ENCODE data around the gene RTEL1. TPM values are rescaled to one million over a fixed set of nuclear protein-coding genes. Genes with fewer than 3 reads are reported as not detected.

The RTEL1 gene
- total RNA-seq, 2 donors from 2014 or later, result 37.8 to 114 TPM

DNA sequence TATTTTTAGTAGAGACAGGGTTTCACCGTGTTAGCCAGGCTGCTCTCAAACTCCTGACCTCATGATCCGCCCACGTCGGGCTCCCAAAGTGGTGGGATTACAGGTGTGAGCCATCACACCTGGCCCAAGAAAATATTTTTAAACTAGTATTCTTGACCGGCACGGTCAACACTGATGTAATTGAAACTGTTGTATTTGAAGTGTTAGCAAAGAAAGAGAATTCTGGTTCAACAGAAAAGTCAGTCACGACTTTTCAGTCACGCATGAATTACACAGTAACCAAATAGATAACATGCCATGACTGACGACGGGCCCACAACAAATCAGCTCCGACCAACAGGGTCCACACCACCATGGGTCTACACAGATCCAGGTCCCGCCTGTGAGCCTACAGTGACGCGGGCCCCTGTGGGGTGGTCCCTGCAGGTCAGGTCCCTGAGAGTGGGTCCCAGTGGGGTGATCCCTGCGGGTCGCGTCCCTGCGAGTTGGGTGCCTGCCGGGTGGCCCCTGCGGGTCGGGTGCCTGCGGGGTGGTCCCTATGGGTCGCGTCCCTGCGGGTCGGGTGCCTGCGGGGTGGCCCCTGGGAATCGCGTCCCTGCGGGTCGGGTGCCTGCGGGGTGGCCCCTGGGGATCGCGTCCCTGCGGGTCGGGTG lies 32.2 kb upstream of the RTEL1 start:
- no peak for DNase-seq (ENCODE audit: low spot score)
- TF ChIP-seq CTCF (IDR thresholded peaks at IDR 0.05), result no peak
- H3K9me3 ChIP-seq, result no peaks in the 10 kb centered on the region
- peak overlapping the region; percentile 90 to 95 for H3K27ac ChIP-seq
- ATAC-seq (ENCODE audit: insufficient number of reproducible peaks, low FRiP score, low read depth), result no peak
- H3K4me1 ChIP-seq (ENCODE audit: control insufficient read depth in 1 of 2, low read depth in 2 of 2), result peaks cover 5 to 18% of the 10 kb centered on the region in 2 donors
- peak overlapping the region; percentile 99 for H3K4me3 ChIP-seq
- H3K36me3 ChIP-seq, result no peaks in the 10 kb centered on the region
- H3K27me3 ChIP-seq (replicated peaks; ENCODE audit: insufficient read depth), result no peaks in the 10 kb centered on the region

DNA sequence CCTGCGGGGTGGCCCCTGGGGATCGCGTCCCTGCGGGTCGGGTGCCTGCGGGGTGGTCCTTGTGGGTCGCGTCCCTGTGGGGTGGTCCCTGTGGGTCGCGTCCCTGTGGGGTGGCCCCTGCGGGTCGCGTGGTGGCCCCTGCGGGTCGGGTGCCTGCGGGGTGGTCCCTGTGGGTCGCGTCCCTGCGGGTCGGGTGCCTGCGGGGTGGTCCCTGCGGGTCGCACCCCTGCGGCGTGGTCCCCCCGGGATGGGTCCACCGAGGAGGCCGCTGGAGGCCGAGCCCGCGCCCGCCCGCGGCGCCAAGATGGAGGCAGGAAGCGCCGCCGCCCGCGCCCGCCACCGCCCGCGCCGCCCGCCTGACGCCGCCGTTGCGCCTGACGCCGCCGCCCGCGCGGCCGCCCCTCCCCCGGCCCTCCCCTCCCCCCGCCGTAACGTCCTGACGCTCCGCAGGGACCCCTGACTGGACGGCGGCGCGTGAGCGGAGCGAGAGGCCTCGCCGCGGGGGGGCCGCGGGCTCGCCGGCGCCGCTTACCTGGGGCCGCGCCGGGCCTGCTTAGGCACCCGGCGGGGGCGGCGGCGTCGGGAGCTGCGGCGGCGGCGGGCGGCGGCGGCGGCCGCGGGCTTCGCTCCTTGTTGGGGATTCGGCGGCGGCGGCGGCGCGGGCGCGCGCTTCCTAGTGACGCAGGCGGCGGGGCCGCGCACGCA lies 31.5 kb upstream of the RTEL1 start, which contains the start of gene GMEB2:
Gene GMEB2 (minus strand): TSS at position 678 of the 705 bp plus-strand sequence. CDS start 7,704 bp downstream, outside the sequence.
- H3K4me1 ChIP-seq (ENCODE audit: control insufficient read depth in 1 of 2, low read depth in 2 of 2), result peaks cover 5 to 18% of the 10 kb centered on the region in 2 donors
- no peak for TF ChIP-seq CTCF (IDR thresholded peaks at IDR 0.05)
- ATAC-seq (ENCODE audit: insufficient number of reproducible peaks, low FRiP score, low read depth), result peak; percentile 67

DNA sequence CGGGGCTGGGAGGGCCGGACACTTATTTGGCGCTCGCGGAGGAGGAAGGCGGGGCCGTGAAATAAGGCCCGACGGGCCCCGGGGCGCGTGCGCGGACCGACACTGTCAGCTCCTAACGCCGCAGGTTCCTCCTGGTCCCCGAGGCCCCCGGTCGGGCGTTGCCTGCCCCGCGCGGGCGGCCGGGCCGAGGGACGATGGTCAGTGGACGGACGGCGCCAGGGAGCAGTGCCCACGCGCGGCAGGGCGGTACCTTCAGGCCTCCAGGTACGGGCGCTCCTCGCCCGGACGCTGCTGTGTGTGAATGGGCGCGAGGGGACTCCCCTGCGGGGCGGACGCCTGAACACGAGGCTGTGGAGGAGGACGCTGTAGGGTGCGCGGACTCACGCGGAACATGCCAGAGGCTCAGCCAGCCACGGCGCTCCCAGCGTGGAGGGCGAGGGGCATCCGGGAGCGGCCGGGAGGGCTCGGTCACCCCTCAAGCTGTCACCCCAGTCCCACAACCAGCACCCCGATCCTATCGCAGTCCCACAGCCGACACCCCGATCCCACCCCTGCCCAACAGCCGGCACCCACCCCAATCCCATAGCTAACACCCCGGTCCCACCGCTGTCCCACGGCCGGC lies 30.9 kb upstream of the RTEL1 start:
- Histone ChIP-seq H3K27ac (peak overlapping the region; percentile 62 to 95), H3K9me3 (no peaks in the 10 kb centered on the region), H3K27me3 (replicated peaks; ENCODE audit: insufficient read depth) (no peaks in the 10 kb centered on the region), H3K4me1 (ENCODE audit: control insufficient read depth in 1 of 2, low read depth in 2 of 2) (peaks cover 5 to 18% of the 10 kb centered on the region in 2 donors), H3K36me3 (no peaks in the 10 kb centered on the region), H3K4me3 (peak overlapping the region; percentile 99)
- DNase-seq (ENCODE audit: low spot score) (peak; percentile 74), ATAC-seq (ENCODE audit: insufficient number of reproducible peaks, low FRiP score, low read depth) (peak; percentile 87)
- no peak for TF ChIP-seq CTCF (IDR thresholded peaks at IDR 0.05)

More for the DNA sequence above, 31.5 kb upstream of the RTEL1 start, which contains the start of gene GMEB2:
- Histone ChIP-seq H3K27me3 (replicated peaks; ENCODE audit: insufficient read depth) (no peaks in the 10 kb centered on the region), H3K9me3 (no peaks in the 10 kb centered on the region), H3K36me3 (no peaks in the 10 kb centered on the region), H3K4me3 (peak within 1 kb of the TSS; percentile 99), H3K27ac (peak within 1 kb of the TSS; percentile 90 to 95)
- DNase-seq (ENCODE audit: low spot score), result no peak

DNA sequence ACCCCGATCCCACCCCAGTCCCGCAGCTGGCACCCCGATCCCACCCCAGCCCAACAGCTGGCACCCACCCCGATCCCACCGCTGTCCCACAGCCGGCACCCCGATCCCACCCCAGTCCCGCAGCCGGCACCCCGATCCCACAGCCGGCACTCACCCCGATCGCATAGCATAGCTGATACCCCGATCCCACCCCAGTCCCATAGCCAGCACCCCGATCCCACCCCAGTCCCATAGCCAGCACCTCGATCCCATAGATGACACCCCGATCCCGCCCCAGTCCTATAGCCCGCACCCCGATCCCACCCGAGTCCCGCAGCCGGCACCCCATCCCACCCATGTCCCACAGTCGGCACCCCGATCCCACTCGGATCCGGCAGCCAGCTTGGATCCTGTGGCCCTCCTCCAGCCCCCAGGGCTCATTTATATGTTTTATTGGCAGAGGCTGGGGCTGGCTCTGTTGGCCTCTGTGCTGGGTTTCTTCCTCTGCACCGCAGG lies 30.3 kb upstream of the RTEL1 start:
- Histone ChIP-seq H3K4me1 (ENCODE audit: control insufficient read depth in 1 of 2, low read depth in 2 of 2) (peaks cover 5 to 18% of the 10 kb centered on the region in 2 donors), H3K9me3 (no peaks in the 10 kb centered on the region), H3K27ac (peak overlapping the region in 1 of 2 donors; percentile 95), H3K4me3 (peak overlapping the region; percentile 99), H3K27me3 (replicated peaks; ENCODE audit: insufficient read depth) (no peaks in the 10 kb centered on the region), H3K36me3 (no peaks in the 10 kb centered on the region)
- TF ChIP-seq CTCF (IDR thresholded peaks at IDR 0.05), result no peak
- no peak for DNase-seq (ENCODE audit: low spot score)
- no peak for ATAC-seq (ENCODE audit: insufficient number of reproducible peaks, low FRiP score, low read depth)

All from thoracic aorta (tissue), 2 donors.